ENCODE results near the gene CBY3. TPM values are rescaled to one million over a fixed set of nuclear protein-coding genes. Genes with fewer than 3 reads are reported as not detected.

The CBY3 gene
- total and polyA plus RNA-seq, 2 of the 13 experiments (the other 11 are each of a cell fraction or from before 2014, with no cell fraction given) = not detected

- TF ChIP-seq HDAC6 (IDR thresholded peaks at IDR 0.05; ENCODE audit: low read depth, low read length) (no peak), HOXA3 (CRISPR knock-in tag; IDR thresholded peaks at IDR 0.05) (peak; percentile 94), RFX5 (IDR thresholded peaks at IDR 0.05; ENCODE audit: low read depth, low read length) (no peak), NFIB (CRISPR knock-in tag; IDR thresholded peaks at IDR 0.05; ENCODE audit: borderline replicate concordance) (no peak), MIER2 (CRISPR knock-in tag; IDR thresholded peaks at IDR 0.05) (peak; percentile 48; the same call in 1 of the 2 replicates), ZNF431 (CRISPR knock-in tag; IDR thresholded peaks at IDR 0.05; ENCODE audit: borderline replicate concordance, low read depth) (peak; percentile 82; the same call in 1 of the 2 replicates), DZIP1 (CRISPR knock-in tag; IDR thresholded peaks at IDR 0.05) (0 out of 2 replicates have a peak, but pooled peaks have one; percentile 81), NR2C2 (CRISPR knock-in tag; IDR thresholded peaks at IDR 0.05; ENCODE audit: borderline replicate concordance) (peak; percentile 67), ZNF740 (CRISPR knock-in tag; IDR thresholded peaks at IDR 0.05) (no peak; the same call in 1 of the 2 replicates), CSRNP2 (CRISPR knock-in tag; conservative IDR thresholded peaks at IDR 0.05; ENCODE audit: low read depth) (no peak; the same call in 1 of the 2 replicates), POGZ (CRISPR knock-in tag; IDR thresholded peaks at IDR 0.05) (no peak), ZNF207 (IDR thresholded peaks at IDR 0.05; ENCODE audit: borderline replicate concordance) (no peak), MXD1 (CRISPR knock-in tag; IDR thresholded peaks at IDR 0.05) (peak; percentile 74), ZNF800 (CRISPR knock-in tag; IDR thresholded peaks at IDR 0.05) (peak; percentile 81), ZNF687 (CRISPR knock-in tag; IDR thresholded peaks at IDR 0.05) (peak; percentile 100), SIX4 (CRISPR knock-in tag; IDR thresholded peaks at IDR 0.05) (peak; percentile 44; the same call in 1 of the 2 replicates)
Observed at GRCh38 chr5:179678223-179679013, 2.4 kb downstream of the CBY3 start (continued).

Data from HepG2 (cell line).